ENCODE results near the gene THRAP3.

The THRAP3 gene

DNA sequence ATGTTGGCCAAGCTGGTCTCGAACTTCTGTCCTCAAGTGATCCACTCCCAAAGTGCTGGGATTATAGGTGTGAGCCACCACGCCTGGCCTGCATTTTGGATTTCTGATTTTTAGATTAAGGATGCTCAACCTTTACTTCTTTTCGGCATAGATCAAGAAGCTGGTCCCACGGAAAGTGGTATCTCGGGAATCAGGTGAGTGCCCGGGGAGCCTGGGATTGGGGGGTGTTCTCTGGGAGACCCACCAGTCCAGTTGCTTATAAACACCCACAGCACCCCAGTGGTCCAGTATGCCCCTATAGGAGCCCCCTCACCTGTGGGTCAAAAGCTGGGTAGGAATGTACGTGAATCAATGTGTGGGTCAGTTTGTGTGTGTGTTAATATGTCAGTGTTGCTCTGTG lies 85.2 kb downstream of the THRAP3 start:
- TF ChIP-seq, protein P1, sequence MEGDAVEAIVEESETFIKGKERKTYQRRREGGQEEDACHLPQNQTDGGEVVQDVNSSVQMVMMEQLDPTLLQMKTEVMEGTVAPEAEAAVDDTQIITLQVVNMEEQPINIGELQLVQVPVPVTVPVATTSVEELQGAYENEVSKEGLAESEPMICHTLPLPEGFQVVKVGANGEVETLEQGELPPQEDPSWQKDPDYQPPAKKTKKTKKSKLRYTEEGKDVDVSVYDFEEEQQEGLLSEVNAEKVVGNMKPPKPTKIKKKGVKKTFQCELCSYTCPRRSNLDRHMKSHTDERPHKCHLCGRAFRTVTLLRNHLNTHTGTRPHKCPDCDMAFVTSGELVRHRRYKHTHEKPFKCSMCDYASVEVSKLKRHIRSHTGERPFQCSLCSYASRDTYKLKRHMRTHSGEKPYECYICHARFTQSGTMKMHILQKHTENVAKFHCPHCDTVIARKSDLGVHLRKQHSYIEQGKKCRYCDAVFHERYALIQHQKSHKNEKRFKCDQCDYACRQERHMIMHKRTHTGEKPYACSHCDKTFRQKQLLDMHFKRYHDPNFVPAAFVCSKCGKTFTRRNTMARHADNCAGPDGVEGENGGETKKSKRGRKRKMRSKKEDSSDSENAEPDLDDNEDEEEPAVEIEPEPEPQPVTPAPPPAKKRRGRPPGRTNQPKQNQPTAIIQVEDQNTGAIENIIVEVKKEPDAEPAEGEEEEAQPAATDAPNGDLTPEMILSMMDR (IDR thresholded peaks at IDR 0.05; ENCODE audit: insufficient read depth, low read length, missing control alignments), result no peak
- no peak overlapping the region for H3K4me3 ChIP-seq (ENCODE audit: low read depth, low read length)
- ChIA-PET POLR2A (interaction anchor here (0.6 to 1.7 kb wide), 2 partner anchors 9 to 14 kb away, joined by 3 read pairs; partner anchors contain the start of gene EVA1B), CTCF (interaction anchor here (0.5 to 3.0 kb wide), 8 partner anchors 9 to 175 kb away, joined by 3 to 20 read pairs (median 3); partner anchors contain the start of gene TRAPPC3)
- DNase-seq (ENCODE audit: low read depth, low spot score), result no peak

- H3K4me3 ChIP-seq (ENCODE audit: low read depth, low read length), result peak overlapping the region; percentile 78; the same call in 1 of the 2 replicates
- POLR2A ChIA-PET, result interaction anchor here (1.1 to 2.4 kb wide), 3 partner anchors 14 to 30 kb away, joined by 4 to 13 read pairs (median 12); partner anchors contain the start of gene SH3D21
- TF ChIP-seq, protein P1 (IDR thresholded peaks at IDR 0.05; ENCODE audit: insufficient read depth, low read length, missing control alignments), result no peak
- CTCF ChIA-PET, result interaction anchor here (0.6 kb wide), 1 partner anchor 222 kb away, joined by 3 read pairs; no protein-coding TSS in a partner anchor
- no peak for DNase-seq (ENCODE audit: low read depth, low spot score)
Observed at GRCh38 chr1:36320291-36320761, 96.1 kb downstream of the THRAP3 start.

DNA sequence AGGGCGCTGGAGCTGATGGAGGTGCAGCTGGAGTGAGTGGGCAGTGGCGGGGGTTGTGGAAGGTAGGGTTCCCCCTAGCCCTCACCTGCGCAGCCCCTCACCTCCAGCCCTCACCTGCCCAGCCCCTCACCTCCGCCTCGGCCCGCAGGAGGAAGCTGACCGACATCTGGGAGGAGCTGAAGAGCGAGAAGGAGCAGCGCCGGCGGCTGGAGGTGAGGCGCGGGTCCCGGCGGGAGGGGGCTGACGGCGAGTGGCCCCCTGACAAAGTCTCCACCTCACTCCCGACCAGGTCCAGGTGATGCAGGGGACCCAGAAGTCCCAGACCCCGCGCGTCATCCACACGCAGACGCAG lies 96.5 kb downstream of the THRAP3 start:
- ChIA-PET CTCF (no interaction called here), POLR2A (interaction anchor here (0.6 to 2.4 kb wide), 3 partner anchors 14 to 80 kb away, joined by 3 to 13 read pairs (median 12); partner anchors contain the start of gene SH3D21)
- TF ChIP-seq, protein P1 (IDR thresholded peaks at IDR 0.05; ENCODE audit: insufficient read depth, low read length, missing control alignments), result no peak
- no peak for DNase-seq (ENCODE audit: low read depth, low spot score)
- peak overlapping the region; percentile 78 for H3K4me3 ChIP-seq (ENCODE audit: low read depth, low read length)

- CTCF ChIA-PET, result interaction anchor here (0.8 to 3.5 kb wide), 6 partner anchors 21 to 102 kb away, joined by 3 to 15 read pairs (median 4); no protein-coding TSS in a partner anchor
- TF ChIP-seq, protein P1 (IDR thresholded peaks at IDR 0.05; ENCODE audit: insufficient read depth, low read length, missing control alignments), result no peak
- POLR2A ChIA-PET, result interaction anchor here (0.6 to 3.0 kb wide), 8 partner anchors 15 to 172 kb away, joined by 3 to 19 read pairs (median 10); partner anchors contain the start of genes LSM10, SH3D21 and TRAPPC3
- H3K4me3 ChIP-seq (ENCODE audit: low read depth, low read length), result peak overlapping the region; percentile 78
- no peak for DNase-seq (ENCODE audit: low read depth, low spot score)
Observed at GRCh38 chr1:36321119-36321951, 97.1 kb downstream of the THRAP3 start.

DNA sequence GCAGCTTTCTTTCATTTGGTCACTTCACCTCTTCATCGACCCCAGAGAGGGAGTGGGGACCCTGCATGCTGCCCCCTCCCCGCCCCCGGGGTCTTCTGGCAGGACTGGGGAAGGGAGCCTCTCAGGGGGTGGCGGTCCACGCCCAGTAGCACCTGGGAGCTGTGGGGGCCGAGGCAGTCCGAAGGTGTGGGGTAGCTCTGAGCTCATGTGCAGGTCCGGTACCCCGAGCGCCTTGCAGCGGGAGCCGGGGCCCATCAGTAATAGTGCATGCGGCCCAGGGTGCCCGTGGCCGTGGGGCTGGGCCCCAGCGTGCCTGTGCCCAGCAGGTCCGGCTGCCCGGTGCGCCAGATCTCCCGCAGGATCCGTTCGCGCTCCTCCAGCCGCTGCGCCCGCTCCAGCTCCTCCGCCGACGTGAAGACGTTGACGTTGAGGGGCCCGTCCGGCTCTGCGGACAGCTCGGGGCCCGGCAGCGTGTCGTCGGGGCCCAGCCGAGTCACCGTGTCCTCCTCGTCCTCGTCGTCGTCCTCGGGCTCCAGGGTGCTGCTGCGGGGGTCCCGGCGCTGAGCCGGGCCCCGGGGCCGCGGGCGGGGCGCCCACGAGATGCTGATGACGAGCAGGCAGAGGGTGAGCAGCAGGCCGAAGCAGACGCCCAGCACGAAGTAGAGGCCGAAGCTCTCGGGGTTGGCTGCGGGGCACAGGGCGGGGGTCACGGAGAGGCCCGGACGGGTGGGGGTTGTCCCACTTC lies 98.0 kb downstream of the THRAP3 start:
- peak overlapping the region; percentile 78 for H3K4me3 ChIP-seq (ENCODE audit: low read depth, low read length)
- no peak for DNase-seq (ENCODE audit: low read depth, low spot score)
- ChIA-PET POLR2A (interaction anchor here (0.7 to 3.0 kb wide), 10 partner anchors 13 to 173 kb away, joined by 3 to 19 read pairs (median 6); partner anchors contain the start of genes LSM10, SH3D21 and TRAPPC3), CTCF (interaction anchor here (0.8 to 3.5 kb wide), 9 partner anchors 20 to 173 kb away, joined by 3 to 17 read pairs (median 4); partner anchors contain the start of gene TRAPPC3)
- TF ChIP-seq, protein P1 (IDR thresholded peaks at IDR 0.05; ENCODE audit: insufficient read depth, low read length, missing control alignments), result no peak
